ENCODE measurements around the gene BTG1. TPM values are rescaled to one million over a fixed set of nuclear protein-coding genes. Genes with fewer than 3 reads are reported as not detected.

Gene BTG1
- total and polyA plus RNA-seq, 2 of the 8 experiments (the other 6 are each of a cell fraction or from before 2014, with no cell fraction given), result 17.1 to 32.7 TPM

DNA sequence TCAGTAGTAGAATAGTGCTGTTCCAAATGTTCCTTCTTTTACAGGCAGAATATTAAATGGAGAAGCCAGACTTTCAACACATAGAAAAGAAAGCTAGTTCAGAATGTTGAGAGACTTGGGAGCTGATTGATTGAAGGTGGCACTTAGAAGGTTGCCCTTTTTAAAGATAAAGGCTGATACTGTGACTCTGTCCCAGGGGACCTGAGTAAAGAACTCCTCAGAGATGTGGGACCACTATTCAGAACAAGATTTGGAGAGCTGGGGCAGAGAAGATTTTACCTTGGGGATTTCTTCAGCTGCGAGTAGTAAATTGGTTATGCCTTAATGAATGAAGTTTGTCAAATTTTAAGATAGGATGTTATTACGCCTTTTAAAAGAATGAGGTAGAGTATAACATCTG lies 21.4 kb upstream of the BTG1 start:
- Histone ChIP-seq H2AK5ac (ENCODE audit: low read depth, low read length) (no peak overlapping the region), H2BK15ac (ENCODE audit: low read length) (no peak overlapping the region), H3K56ac (replicated peaks; ENCODE audit: insufficient read length, low read depth, low read length) (no peak overlapping the region), H4K20me1 (replicated peaks in 1 of 2; ENCODE audit: control insufficient read depth in 1 of 2, insufficient read depth in 2 of 2, low read length in 2 of 2) (no peaks in the 10 kb centered on the region), H3K36me3 (ENCODE audit: control insufficient read depth in 2 of 4, insufficient read depth in 4 of 4, low read length in 3 of 4) (no peaks in the 10 kb centered on the region), H2BK12ac (ENCODE audit: low read depth, low read length) (no peak overlapping the region), H3K9ac (replicated peaks in 1 of 4; ENCODE audit: extremely low read depth in 1 of 4, low read depth in 3 of 4, low read length in 3 of 4) (no peak overlapping the region), H2BK20ac (ENCODE audit: low read length) (no peak overlapping the region), H2BK5ac (ENCODE audit: low read depth, low read length) (no peak overlapping the region), H3K4ac (replicated peaks; ENCODE audit: insufficient read length, low read depth, low read length) (no peak overlapping the region), H3K79me1 (ENCODE audit: low read depth, low read length) (no peaks in the 10 kb centered on the region), H2AFZ (ENCODE audit: low read length) (no peak overlapping the region), H4K91ac (replicated peaks; ENCODE audit: insufficient read length, low read length) (no peak overlapping the region), H3K27me3 (replicated peaks in 1 of 4; ENCODE audit: control insufficient read depth in 3 of 4, extremely low read depth in 1 of 4, insufficient read depth in 3 of 4, low read length in 3 of 4) (no peaks in the 10 kb centered on the region), H3K14ac (ENCODE audit: insufficient read length) (no peak overlapping the region), H3K79me2 (ENCODE audit: control insufficient read depth in 1 of 2, insufficient read depth in 2 of 2, low read length in 2 of 2) (no peaks in the 10 kb centered on the region), H3K4me3 (ENCODE audit: extremely low read depth in 1 of 4, insufficient read depth in 2 of 4, low read depth in 3 of 4, low read length in 4 of 4) (no peak overlapping the region), H3K23me2 (ENCODE audit: low read depth, low read length) (no peaks in the 10 kb centered on the region), H4K5ac (ENCODE audit: insufficient read length, low read depth, low read length) (no peak overlapping the region), H3K18ac (ENCODE audit: extremely low read depth, low read length) (no peak overlapping the region), H3K4me2 (ENCODE audit: insufficient read depth in 1 of 2, low read depth in 2 of 2, low read length in 2 of 2) (no peak overlapping the region), H3K27ac (ENCODE audit: low read depth, low read length) (no peak overlapping the region), H3K4me1 (replicated peaks in 1 of 4; ENCODE audit: control insufficient read depth in 3 of 4, insufficient read depth in 4 of 4, low read length in 3 of 4) (peaks cover 0 to 2% (median 0%) of the 10 kb centered on the region in 4 experiments; a peak in 1 of 7 replicates), H4K8ac (ENCODE audit: extremely low read depth, insufficient read depth, low read length) (no peak overlapping the region), H2BK120ac (replicated peaks; ENCODE audit: low read depth, low read length) (no peak overlapping the region), H3K23ac (ENCODE audit: insufficient read length) (no peak overlapping the region), H3K9me3 (ENCODE audit: insufficient read depth in 2 of 2, low read depth in 1 of 2, low read length in 1 of 2) (no peaks in the 10 kb centered on the region)
- CTCF ChIA-PET (ENCODE audit: partially characterized antibody), result no interaction called here
- TF ChIP-seq NANOG (IDR thresholded peaks at IDR 0.05; ENCODE audit: insufficient read depth, low read depth, low read length, poor library complexity, severe bottlenecking), result no peak
- 98% methylated on average over 2 of the region's 2 CpGs; no CpG with 5 or more reads in 1 of the 2 experiments for WGBS, 2 experiments (ENCODE audit: extremely low coverage in 1 of 2, insufficient coverage in 1 of 2, insufficient read length in 1 of 2, insufficient replicate concordance in 2 of 2, low coverage in 1 of 2, low lambda C conversion rate in 2 of 2, missing lambda C conversion rate in 1 of 2)
- FAIRE-seq, result no peak
- DNase-seq (ENCODE audit: low read depth in 1 of 2, low spot score in 2 of 2), result no peak
- POLR2A ChIA-PET (ENCODE audit: partially characterized antibody), result interaction anchor here (0.9 kb wide), 1 partner anchor 21 kb away, joined by 3 read pairs; the partner anchor contains the start of gene BTG1
